ENCODE measurements around the gene MYLK3.
"Not testable (repeated sequence)": the region's sequence is repeated elsewhere in the genome, so short reads cannot be mapped to it uniquely, and the experiment has no call there.

Gene MYLK3

GRCh38 chr16:46689365-46690280, 58.5 kb downstream of the MYLK3 start, which contains the start of gene ORC6:
TSS of gene ORC6 (plus strand) at chr16:46689659. CDS start at chr16:46689706, 47 bp downstream.
- peak; percentile 92 to 96 for DNase-seq (ENCODE audit: low read depth in 2 of 2)

- DNase-seq (ENCODE audit: low read depth in 2 of 2) = peak; percentile 100
Measured at GRCh38 chr16:46688654-46689364, 59.3 kb downstream of the MYLK3 start, which contains the start of gene VPS35. TSS of gene VPS35 (minus strand) at chr16:46689178. CDS start at chr16:46689133, 45 bp downstream.

GRCh38 chr16:46688101-46688653, 60.0 kb downstream of the MYLK3 start:
- no peak for DNase-seq (ENCODE audit: low read depth in 2 of 2)

- no peak for DNase-seq (ENCODE audit: low read depth in 2 of 2)
Measured at GRCh38 chr16:46687486-46687885, 60.7 kb downstream of the MYLK3 start.

GRCh38 chr16:46686815-46687473, 61.2 kb downstream of the MYLK3 start:
- DNase-seq (ENCODE audit: low read depth in 2 of 2) = no peak

- DNase-seq (ENCODE audit: low read depth in 2 of 2) = not testable (repeated sequence)
Measured at GRCh38 chr16:46681867-46682266, 66.3 kb downstream of the MYLK3 start.

- not testable (repeated sequence) for DNase-seq (ENCODE audit: low read depth in 2 of 2)
Measured at GRCh38 chr16:46677943-46678342, 70.2 kb downstream of the MYLK3 start.

GRCh38 chr16:46673320-46674013, 74.7 kb downstream of the MYLK3 start:
- DNase-seq (ENCODE audit: low read depth in 2 of 2) = peak; percentile 9 to 29

GRCh38 chr16:46662123-46662522, 86.0 kb downstream of the MYLK3 start:
- DNase-seq (ENCODE audit: low read depth in 2 of 2) = no peak

GRCh38 chr16:46658925-46659324, 89.2 kb downstream of the MYLK3 start:
- no peak for DNase-seq (ENCODE audit: low read depth in 2 of 2)

All from stimulated activated CD4-positive, alpha-beta T cell treated with anti-CD3 and anti-CD28 coated beads, Interleukin-1b, Interleukin-23, amount 100 ng/mL, for 4 hours (primary cell).